Body of pancreas (tissue), 4 donors: ENCODE data around the gene SHCBP1. TPM values are rescaled to one million over a fixed set of nuclear protein-coding genes. Genes with fewer than 3 reads are reported as not detected.
"Not testable (repeated sequence)": the region's sequence is repeated elsewhere in the genome, so short reads cannot be mapped to it uniquely, and the experiment has no call there.

ENCODE experiments used
- ATAC-seq: fragments of 150-250 bp; one replicate; pipeline ENCODE4 v1.9.1; 2016
- DNase-seq, 4 donors: peaks; one replicate each; pipeline ENCODE4 v3.0.0-alpha.2; 2019
- H3K27ac ChIP-seq, 4 donors: fragments of 200-600 bp; sonication (generic); 1 replicate in 3 of 4; 2 replicates in 1 of 4; pipeline versions ENCODE4 v1.5.1 to v1.6.1; 2016 to 2019; ENCODE audit warnings: mild to moderate bottlenecking in 1 of 4, mixed read lengths in 1 of 4, moderate library complexity in 1 of 4
- H3K27me3 ChIP-seq, 2 donors: fragments of 200-600 bp; sonication (generic); one replicate each; pipeline ENCODE4 v1.6.0; 2016; ENCODE audit warnings: mild to moderate bottlenecking in 1 of 2
- H3K36me3 ChIP-seq, 2 donors: fragments of 200-600 bp; sonication (generic); replicated peaks in 1 of 2; 2 replicates each; pipeline ENCODE4 v1.5.1; 2016; ENCODE audit warnings: low read depth in 2 of 2; ENCODE audit not compliant: insufficient read depth in 1 of 2
- H3K4me1 ChIP-seq: fragments of 200-600 bp; sonication (generic); one replicate; pipeline ENCODE4 v1.6.0; 2016
- H3K4me3 ChIP-seq, 2 donors: fragments of 200-600 bp; sonication (generic); 1 replicate in 1 of 2; 2 replicates in 1 of 2; pipeline ENCODE4 v1.5.1; 2016 to 2019
- H3K9me3 ChIP-seq, 3 donors: fragments of 200-600 bp; sonication (generic); 1 replicate in 2 of 3; 2 replicates in 1 of 3; pipeline ENCODE4 v1.5.1; 2016
- CTCF ChIP-seq, 7 experiments: fragments of 450-650 bp in 4 of 7; fragments of 200-600 bp in 3 of 7; sonication (generic) in 3 of 7; IDR thresholded peaks; one replicate each; pipeline ENCODE4 v1.5.1; 2016 to 2019; ENCODE audit warnings: antibody characterized with exemption in 7 of 7
- POLR2A ChIP-seq, 3 donors: fragments of 450-650 bp; IDR thresholded peaks; one replicate each; pipeline ENCODE4 v1.6.1; 2016; ENCODE audit warnings: antibody characterized with exemption in 3 of 3, mild to moderate bottlenecking in 2 of 3
- WGBS, 2 donors: methylation state at CpG; one replicate each; pipeline ENCODE4 v1.1.5; 2017; 5-methylcytosine and 5-hydroxymethylcytosine counted together
- intact Hi-C: fragments of 100-400 bp; cut with DNase I; formaldehyde crosslinking; loops from one replicate; pipeline ENCODE4 v1.15.1; 2023
- small RNA-seq: library from RNA; depleted of rRNA; stranded (forward); fragments of <200 nt; gene quantifications from one replicate; pipeline ENCODE3, GENCODE V24; 2016
- total RNA-seq, 2 donors: library from RNA; depleted of rRNA; stranded (reverse); fragments of >200 nt; gene quantifications; one replicate each; pipeline ENCODE4 v1.1.0, GENCODE V29; 2016

The SHCBP1 gene
- total RNA-seq, 2 donors from 2014 or later = 0.26 TPM; not detected in 1

GRCh38 chr16:46558018-46558417, 63.2 kb downstream of the SHCBP1 start:
- Histone ChIP-seq H3K4me3 (no peak overlapping the region), H3K36me3 (no peaks in the 10 kb centered on the region), H3K27ac (no peak overlapping the region), H3K4me1 (no peaks in the 10 kb centered on the region), H3K27me3 (no peaks in the 10 kb centered on the region), H3K9me3 (no peaks in the 10 kb centered on the region)
- ATAC-seq = no peak
- no peak for TF ChIP-seq CTCF (IDR thresholded peaks at IDR 0.05)
- no peak for TF ChIP-seq POLR2A (IDR thresholded peaks at IDR 0.05)
- DNase-seq = no peak
- intact Hi-C loops = no loop called here
- 5% methylated on average over 1 of the region's 1 CpG for WGBS, 2 donors

GRCh38 chr16:46555951-46556350, 65.2 kb downstream of the SHCBP1 start:
- Histone ChIP-seq H3K27ac (no peak overlapping the region), H3K9me3 (no peaks in the 10 kb centered on the region), H3K36me3 (no peaks in the 10 kb centered on the region), H3K27me3 (no peaks in the 10 kb centered on the region), H3K4me1 (no peaks in the 10 kb centered on the region), H3K4me3 (no peak overlapping the region)
- no peak for TF ChIP-seq POLR2A (IDR thresholded peaks at IDR 0.05)
- TF ChIP-seq CTCF (IDR thresholded peaks at IDR 0.05) = no peak
- intact Hi-C loops = no loop called here
- 41 to 48% methylated on average over 3 of the region's 3 CpGs for WGBS, 2 donors
- no peak for DNase-seq
- ATAC-seq = no peak

- WGBS, 2 donors = 20 to 23% methylated on average over 14 of the region's 14 CpGs
- H3K27me3 ChIP-seq, ATAC-seq, H3K27ac ChIP-seq, H3K9me3 ChIP-seq, H3K4me1 ChIP-seq, H3K4me3 ChIP-seq, H3K36me3 ChIP-seq, intact Hi-C loops: not testable (repeated sequence)
- peak; percentile 26 to 61 (median 56) for TF ChIP-seq CTCF (IDR thresholded peaks at IDR 0.05)
- DNase-seq = peak; percentile 62 to 72 (median 64)
Measured at GRCh38 chr16:46554435-46554834, 66.7 kb downstream of the SHCBP1 start.

- H3K4me1 ChIP-seq = no peaks in the 10 kb centered on the region
- no peak overlapping the region for H3K27ac ChIP-seq
- H3K4me3 ChIP-seq = no peak overlapping the region
- no peak for TF ChIP-seq POLR2A (IDR thresholded peaks at IDR 0.05)
- TF ChIP-seq CTCF (IDR thresholded peaks at IDR 0.05) = no peak
- intact Hi-C loops = no loop called here
- ATAC-seq = no peak
- H3K27me3 ChIP-seq = no peaks in the 10 kb centered on the region
- H3K36me3 ChIP-seq = no peaks in the 10 kb centered on the region
- DNase-seq = no peak
- no peaks in the 10 kb centered on the region for H3K9me3 ChIP-seq
- WGBS, 2 donors = 49 to 59% methylated on average over 3 of the region's 3 CpGs
Measured at GRCh38 chr16:46549477-46549876, 71.7 kb downstream of the SHCBP1 start.

Small RNA genes within 50 kb of the gene (small RNA-seq; reads per million reads assigned to genes)
- not detected for gene RNU6-845P

Other genes starting within 250 kb of the SHCBP1 start
- gene VPS35, start 67.8 kb upstream of the SHCBP1 start, total RNA-seq = 10 to 100 TPM; 14.5 to 40.5 TPM
- 1 to 10 TPM in 1 of 2 donors, not detected in 1; 4.9 TPM for gene ORC6, start 68.3 kb upstream of the SHCBP1 start, total RNA-seq
- gene MYLK3, start 127.0 kb upstream of the SHCBP1 start, total RNA-seq = under 1 TPM in 1 of 2 donors, not detected in 1; 0.26 TPM
- gene C16orf87, start 209.8 kb upstream of the SHCBP1 start, total RNA-seq = 10 to 100 TPM in 1 of 2 donors, 1 to 10 TPM in 1; 3.1 to 11.5 TPM